MCF 10A (cell line): Measurements from ENCODE around the gene CCIN. TPM values are rescaled to one million over a fixed set of nuclear protein-coding genes. Genes with fewer than 3 reads are reported as not detected.

Source experiments
- BruUV-seq: library from RNA; stranded (reverse); fragments of 400-500 nt; replicated peaks from 2 replicates; lab custom pipeline; 2021; lab: Mats Ljungman, UMichigan
- CTCF ChIA-PET: fragments of 300-600 bp; sonication (Branson Sonifier 250); formaldehyde crosslinking; extraction: SDS; loops from one replicate; lab custom pipeline; 2021; ENCODE audit warnings: antibody characterized with exemption, inconsistent platforms; lab: Yijun Ruan, JAX
- POLR2A ChIA-PET: fragments of 300-600, 350-650 bp; sonication (Branson Sonifier 250); formaldehyde crosslinking; extraction: SDS; loops from one replicate; lab custom pipeline; 2020; ENCODE audit warnings: antibody characterized with exemption, inconsistent platforms; lab: Yijun Ruan, JAX
- DNase-seq: peaks from one replicate; pipeline ENCODE4 v3.0.0-alpha.2; 2018; ENCODE audit not compliant: unreplicated experiment
- H3K27ac Mint-ChIP-seq: one replicate; pipeline ENCODE4 v1.8.0; 2022; ENCODE audit warnings: mild to moderate bottlenecking, low read depth, mixed read lengths; ENCODE audit not compliant: unreplicated experiment
- H3K27me3 Mint-ChIP-seq: one replicate; pipeline ENCODE4 v1.8.0; 2022; ENCODE audit warnings: mixed read lengths; ENCODE audit not compliant: insufficient read depth, unreplicated experiment
- H3K36me3 Mint-ChIP-seq: one replicate; pipeline ENCODE4 v1.8.0; 2022; ENCODE audit warnings: mild to moderate bottlenecking, moderate library complexity, mixed read lengths; ENCODE audit not compliant: insufficient read depth, unreplicated experiment
- H3K4me1 Mint-ChIP-seq: one replicate; pipeline ENCODE4 v1.8.0; 2022; ENCODE audit warnings: mixed read lengths; ENCODE audit not compliant: insufficient read depth, unreplicated experiment
- H3K4me3 Mint-ChIP-seq: one replicate; pipeline ENCODE4 v1.8.0; 2022; ENCODE audit warnings: mild to moderate bottlenecking, moderate library complexity, mixed read lengths; ENCODE audit not compliant: unreplicated experiment
- H3K9me3 Mint-ChIP-seq: one replicate; pipeline ENCODE4 v1.8.0; 2022; ENCODE audit warnings: mixed read lengths; ENCODE audit not compliant: unreplicated experiment
- intact Hi-C: fragments of 100-400 bp; cut with micrococcal nuclease; formaldehyde crosslinking; loops from 2 replicates; pipeline ENCODE4 v1.14.1; 2022
- total RNA-seq: library from RNA; stranded (reverse); gene quantifications from 2 replicates; pipeline ENCODE4 v1.2.3, GENCODE V29; 2022
- TF ChIP-seq, protein P1 (sequence below): fragments of 200-600 bp; IDR thresholded peaks from one replicate; pipeline ENCODE4 v1.8.0; 2022; ENCODE audit warnings: antibody characterized with exemption, mild to moderate bottlenecking; ENCODE audit not compliant: unreplicated experiment

The CCIN gene
- total RNA-seq, 1 experiment from 2014 or later: not detected

DNA sequence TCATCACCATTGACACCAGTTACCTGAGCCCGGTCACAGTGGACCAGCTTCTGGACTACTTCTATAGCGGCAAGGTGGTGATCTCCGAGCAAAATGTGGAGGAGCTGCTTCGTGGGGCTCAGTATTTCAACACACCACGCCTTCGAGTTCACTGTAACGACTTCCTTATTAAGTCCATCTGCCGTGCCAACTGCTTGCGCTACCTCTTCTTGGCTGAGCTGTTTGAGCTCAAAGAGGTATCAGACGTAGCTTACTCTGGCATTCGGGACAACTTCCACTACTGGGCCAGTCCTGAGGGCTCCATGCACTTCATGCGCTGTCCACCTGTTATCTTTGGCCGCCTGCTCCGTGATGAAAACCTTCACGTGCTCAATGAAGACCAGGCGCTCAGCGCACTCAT, 520 bp downstream of the CCIN start:
- no peak for DNase-seq
- H3K27ac Mint-ChIP-seq: no peak overlapping the region
- no peak overlapping the region for H3K4me3 Mint-ChIP-seq
- no peaks in the 10 kb centered on the region for H3K27me3 Mint-ChIP-seq
- TF ChIP-seq, protein P1, sequence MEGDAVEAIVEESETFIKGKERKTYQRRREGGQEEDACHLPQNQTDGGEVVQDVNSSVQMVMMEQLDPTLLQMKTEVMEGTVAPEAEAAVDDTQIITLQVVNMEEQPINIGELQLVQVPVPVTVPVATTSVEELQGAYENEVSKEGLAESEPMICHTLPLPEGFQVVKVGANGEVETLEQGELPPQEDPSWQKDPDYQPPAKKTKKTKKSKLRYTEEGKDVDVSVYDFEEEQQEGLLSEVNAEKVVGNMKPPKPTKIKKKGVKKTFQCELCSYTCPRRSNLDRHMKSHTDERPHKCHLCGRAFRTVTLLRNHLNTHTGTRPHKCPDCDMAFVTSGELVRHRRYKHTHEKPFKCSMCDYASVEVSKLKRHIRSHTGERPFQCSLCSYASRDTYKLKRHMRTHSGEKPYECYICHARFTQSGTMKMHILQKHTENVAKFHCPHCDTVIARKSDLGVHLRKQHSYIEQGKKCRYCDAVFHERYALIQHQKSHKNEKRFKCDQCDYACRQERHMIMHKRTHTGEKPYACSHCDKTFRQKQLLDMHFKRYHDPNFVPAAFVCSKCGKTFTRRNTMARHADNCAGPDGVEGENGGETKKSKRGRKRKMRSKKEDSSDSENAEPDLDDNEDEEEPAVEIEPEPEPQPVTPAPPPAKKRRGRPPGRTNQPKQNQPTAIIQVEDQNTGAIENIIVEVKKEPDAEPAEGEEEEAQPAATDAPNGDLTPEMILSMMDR: no peak
- H3K4me1 Mint-ChIP-seq: no peaks in the 10 kb centered on the region
- no peaks in the 10 kb centered on the region for H3K9me3 Mint-ChIP-seq
- ChIA-PET POLR2A (interaction anchor here (1.0 kb wide), 1 partner anchor 14 kb away, joined by 3 read pairs; no protein-coding TSS in a partner anchor), CTCF (interaction anchor here (0.8 to 9.4 kb wide), 7 partner anchors 21 to 1041 kb away, joined by 3 to 106 read pairs (median 6); partner anchors contain the start of gene CLTA)
- intact Hi-C loops: no loop called here
- H3K36me3 Mint-ChIP-seq: no peaks in the 10 kb centered on the region
- no TSS peak for BruUV-seq

DNA sequence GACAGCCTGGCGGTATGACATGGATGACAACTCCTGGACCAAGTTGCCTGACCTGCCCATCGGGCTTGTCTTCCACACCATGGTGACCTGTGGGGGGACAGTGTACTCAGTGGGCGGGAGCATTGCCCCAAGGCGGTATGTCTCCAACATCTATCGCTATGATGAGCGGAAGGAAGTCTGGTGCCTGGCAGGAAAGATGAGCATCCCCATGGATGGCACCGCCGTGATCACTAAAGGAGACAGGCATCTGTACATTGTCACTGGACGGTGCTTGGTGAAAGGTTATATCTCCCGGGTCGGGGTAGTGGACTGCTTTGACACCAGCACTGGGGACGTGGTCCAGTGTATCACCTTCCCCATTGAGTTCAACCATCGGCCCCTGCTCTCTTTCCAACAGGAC, 1.3 kb downstream of the CCIN start:
- no peaks in the 10 kb centered on the region for H3K27me3 Mint-ChIP-seq
- no peak for DNase-seq
- H3K27ac Mint-ChIP-seq: no peak overlapping the region
- no TSS peak for BruUV-seq
- TF ChIP-seq, protein P1: no peak
- no peaks in the 10 kb centered on the region for H3K36me3 Mint-ChIP-seq
- ChIA-PET POLR2A (interaction anchor here (0.7 kb wide), 1 partner anchor 113 kb away, joined by 4 read pairs; no protein-coding TSS in a partner anchor), CTCF (interaction anchor here (1.5 to 9.4 kb wide), 2 partner anchors 20 to 67 kb away, joined by 6 to 106 read pairs; partner anchors contain the start of gene CLTA)
- intact Hi-C loops: no loop called here
- no peaks in the 10 kb centered on the region for H3K4me1 Mint-ChIP-seq
- no peaks in the 10 kb centered on the region for H3K9me3 Mint-ChIP-seq
- H3K4me3 Mint-ChIP-seq: no peak overlapping the region

DNA sequence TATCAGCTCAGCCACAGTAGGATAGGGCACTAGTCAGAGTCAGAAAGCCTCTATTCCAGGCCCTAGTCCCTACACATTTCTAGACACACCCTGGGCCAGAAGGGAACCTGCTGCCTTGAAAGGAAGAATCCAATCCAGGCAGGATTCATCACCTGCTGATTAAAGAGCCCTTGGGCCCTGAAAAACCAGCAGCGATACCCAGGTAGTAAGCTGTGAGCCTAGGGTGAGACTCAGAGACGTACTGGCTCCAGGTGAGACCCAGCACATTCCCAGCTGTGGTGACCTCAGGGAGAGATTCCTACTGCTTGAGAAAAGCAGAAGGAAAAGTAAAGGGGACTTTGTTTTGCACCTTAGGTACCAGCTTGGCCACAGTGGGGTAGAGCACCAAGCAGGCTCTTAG, 4.7 kb downstream of the CCIN start:
- Mint-ChIP-seq H3K4me3 (no peak overlapping the region), H3K27me3 (no peaks in the 10 kb centered on the region), H3K36me3 (no peaks in the 10 kb centered on the region), H3K27ac (no peak overlapping the region), H3K9me3 (no peaks in the 10 kb centered on the region), H3K4me1 (no peaks in the 10 kb centered on the region)
- intact Hi-C loops: no loop called here
- POLR2A ChIA-PET: no interaction called here
- no peak for DNase-seq
- CTCF ChIA-PET: interaction anchor here (0.5 to 1.5 kb wide), 6 partner anchors 9 to 228 kb away, joined by 3 to 6 read pairs (median 4); no protein-coding TSS in a partner anchor
- TF ChIP-seq, protein P1: no peak
- BruUV-seq: no TSS peak

DNA sequence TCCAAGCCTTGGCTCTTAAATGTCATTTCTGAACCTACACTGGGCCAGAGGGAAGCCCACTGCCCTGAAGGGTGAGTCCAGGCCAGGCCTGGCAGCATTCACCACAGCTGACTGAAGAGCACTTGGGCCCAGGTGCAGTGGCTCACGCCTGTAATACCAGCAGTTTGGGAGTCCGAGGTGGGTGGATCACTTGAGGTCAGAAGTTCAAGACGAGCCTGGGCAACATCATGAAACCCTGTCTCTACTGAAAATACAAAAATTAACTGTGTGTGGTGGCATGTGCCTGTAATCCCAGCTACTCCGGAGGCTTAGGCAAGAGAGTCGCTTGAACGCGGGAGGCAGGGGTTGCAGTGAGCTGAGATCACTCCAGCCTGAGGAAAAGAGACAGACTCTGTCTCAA, 5.1 kb downstream of the CCIN start:
- ChIA-PET CTCF (interaction anchor here (0.5 to 2.9 kb wide), 5 partner anchors 7 to 229 kb away, joined by 3 to 8 read pairs (median 4); no protein-coding TSS in a partner anchor), POLR2A (no interaction called here)
- H3K4me1 Mint-ChIP-seq: no peaks in the 10 kb centered on the region

More for the DNA sequence above, 5.1 kb downstream of the CCIN start:
- no TSS peak for BruUV-seq
- DNase-seq: no peak
- intact Hi-C loops: no loop called here
- Mint-ChIP-seq H3K27me3 (no peaks in the 10 kb centered on the region), H3K36me3 (no peaks in the 10 kb centered on the region), H3K4me3 (no peak overlapping the region), H3K27ac (no peak overlapping the region), H3K9me3 (no peaks in the 10 kb centered on the region)
- TF ChIP-seq, protein P1: no peak
